Ectodermal cell (in vitro differentiated cells): ENCODE measurements around the gene TENM3.

Source experiments
- H3K27ac ChIP-seq: 2 replicates; pipeline ENCODE4 v1.7.0; 2013; ENCODE audit warnings: mild to moderate bottlenecking, low read depth, low read length; ENCODE audit not compliant: insufficient read depth, poor library complexity, severe bottlenecking
- H3K27me3 ChIP-seq: 2 replicates; pipeline ENCODE4 v1.7.0; 2013; ENCODE audit warnings: mild to moderate bottlenecking, low read length; ENCODE audit not compliant: insufficient read depth, control insufficient read depth, poor library complexity, severe bottlenecking
- H3K36me3 ChIP-seq: one replicate; pipeline ENCODE4 v1.7.0; 2013; ENCODE audit warnings: low read length; ENCODE audit not compliant: control insufficient read depth, insufficient read depth
- H3K4me1 ChIP-seq: one replicate; pipeline ENCODE4 v1.7.0; 2013; ENCODE audit warnings: low read length; ENCODE audit not compliant: control insufficient read depth, insufficient read depth
- H3K4me3 ChIP-seq: 2 replicates; pipeline ENCODE4 v1.7.0; 2013; ENCODE audit warnings: low read depth, low read length, control low read depth; ENCODE audit not compliant: insufficient read depth
- H3K9me3 ChIP-seq: 2 replicates; pipeline ENCODE4 v1.7.0; 2013; ENCODE audit warnings: mild to moderate bottlenecking, low read length, moderate library complexity; ENCODE audit not compliant: control insufficient read depth
- WGBS, 2 experiments: methylation state at CpG; one replicate each; pipeline ENCODE4 v1.1.7; 2013; ENCODE audit warnings: missing lambda C conversion rate in 2 of 2; 5-methylcytosine and 5-hydroxymethylcytosine counted together

The TENM3 gene

DNA sequence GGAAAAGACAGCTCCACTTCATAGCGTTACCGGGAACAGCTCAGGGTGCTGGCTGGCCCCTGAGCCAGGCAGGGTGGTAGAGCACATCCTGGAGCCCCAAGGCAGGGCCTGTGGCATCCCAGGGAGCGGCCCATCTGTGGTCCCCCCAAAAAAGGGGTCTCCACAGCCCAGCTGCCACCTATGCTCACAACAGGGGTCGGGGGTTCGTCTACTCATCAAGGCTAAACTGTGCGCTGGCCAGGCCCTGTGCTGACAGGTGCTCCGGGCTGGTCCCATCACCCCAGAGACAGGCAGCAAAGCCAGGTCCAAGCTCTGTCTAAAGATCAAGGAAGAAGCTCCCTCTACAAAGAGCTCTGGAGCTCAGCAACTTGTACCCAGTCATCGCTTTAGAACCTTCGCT, 596.1 kb downstream of the TENM3 start:
- H3K27ac ChIP-seq = no peak overlapping the region
- 95 to 96% methylated on average over 9 of the region's 9 CpGs for WGBS, 2 experiments
- H3K27me3 ChIP-seq = no peaks in the 10 kb centered on the region
- H3K4me3 ChIP-seq = no peak overlapping the region
- no peaks in the 10 kb centered on the region for H3K4me1 ChIP-seq
- H3K9me3 ChIP-seq = no peaks in the 10 kb centered on the region
- no peaks in the 10 kb centered on the region for H3K36me3 ChIP-seq

DNA sequence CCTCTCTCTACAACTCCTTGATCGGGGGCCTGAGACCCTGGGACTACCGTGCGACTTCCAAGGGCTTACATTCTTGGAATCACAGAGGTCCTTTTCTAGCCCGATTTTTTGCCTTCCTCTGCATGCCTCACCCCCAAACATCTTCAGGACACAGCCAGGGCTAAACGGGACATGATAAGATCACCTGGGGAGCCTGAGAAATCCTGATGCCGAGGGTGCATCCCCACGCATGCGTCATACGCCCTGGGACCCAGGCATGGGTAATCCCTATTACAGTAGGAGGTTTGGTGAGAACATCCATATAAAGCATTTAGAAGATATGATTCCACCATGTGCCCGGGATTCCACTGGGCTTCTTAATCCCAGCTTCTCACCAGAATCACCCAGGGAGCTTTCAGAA, 596.9 kb downstream of the TENM3 start:
- no peak overlapping the region for H3K27ac ChIP-seq
- no peaks in the 10 kb centered on the region for H3K9me3 ChIP-seq
- WGBS, 2 experiments = 94 to 95% methylated on average over 10 of the region's 10 CpGs
- no peaks in the 10 kb centered on the region for H3K4me1 ChIP-seq
- H3K36me3 ChIP-seq = no peaks in the 10 kb centered on the region
- no peak overlapping the region for H3K4me3 ChIP-seq
- H3K27me3 ChIP-seq = no peaks in the 10 kb centered on the region

DNA sequence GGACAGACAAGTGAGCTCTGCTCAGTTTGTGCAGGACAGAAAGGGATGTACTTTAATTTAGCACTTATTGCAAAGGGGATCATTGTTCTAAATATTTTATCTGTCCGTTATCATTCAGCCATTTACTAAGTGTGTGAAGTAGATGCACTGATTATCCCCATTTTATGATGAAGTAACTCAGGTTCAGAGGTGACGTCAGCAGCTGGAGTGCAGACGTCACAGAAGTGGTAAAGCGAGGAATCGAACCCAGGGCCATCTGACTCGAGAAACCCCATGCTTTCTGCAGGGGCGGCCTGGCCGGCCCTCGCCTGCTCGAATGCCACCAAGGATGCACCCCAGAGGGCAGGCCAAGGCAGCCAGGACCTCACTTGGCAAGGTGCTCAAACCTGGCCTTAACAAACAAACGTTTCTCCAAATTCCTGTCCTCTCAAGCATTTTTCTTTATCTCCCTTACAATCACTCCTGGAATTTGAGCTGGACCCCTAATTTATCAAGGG, 599.0 kb downstream of the TENM3 start:
- H3K4me3 ChIP-seq = no peak overlapping the region
- no peaks in the 10 kb centered on the region for H3K27me3 ChIP-seq
- no peaks in the 10 kb centered on the region for H3K9me3 ChIP-seq
- no peak overlapping the region for H3K27ac ChIP-seq
- no peaks in the 10 kb centered on the region for H3K36me3 ChIP-seq
- no peaks in the 10 kb centered on the region for H3K4me1 ChIP-seq
- WGBS, 2 experiments = 93 to 94% methylated on average over 11 of the region's 11 CpGs

DNA sequence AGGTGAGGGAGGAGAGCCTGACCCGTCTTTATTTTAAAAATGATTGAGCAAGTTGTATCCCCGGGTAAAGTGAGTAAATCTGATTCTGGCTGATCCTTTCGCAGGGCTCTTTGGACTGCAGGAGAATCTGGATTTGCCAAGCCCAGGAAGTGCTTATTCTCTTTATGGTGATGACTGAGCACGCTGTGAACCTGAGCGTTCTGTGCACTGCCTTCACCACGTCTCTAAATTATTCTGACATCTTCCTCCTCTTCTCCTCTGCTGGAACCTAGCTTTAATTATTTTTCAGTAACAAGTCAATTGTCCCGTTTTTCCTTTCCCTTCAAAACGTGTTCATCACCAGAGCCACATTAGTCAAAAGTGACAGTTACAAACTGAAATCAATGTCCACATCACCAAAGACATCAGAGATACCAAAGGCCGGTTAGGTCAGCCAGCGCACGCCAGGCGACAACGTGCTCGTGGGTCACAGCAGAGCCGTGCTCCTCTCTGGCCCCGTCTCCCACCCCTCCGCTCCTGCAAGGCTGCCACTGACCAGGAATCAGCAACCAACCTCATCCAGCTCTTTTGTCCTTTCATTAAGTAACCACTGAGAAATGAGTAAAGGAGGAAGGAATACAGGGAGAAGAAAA, 599.7 kb downstream of the TENM3 start:
- H3K36me3 ChIP-seq = no peaks in the 10 kb centered on the region
- no peaks in the 10 kb centered on the region for H3K9me3 ChIP-seq
- H3K4me1 ChIP-seq = peaks cover 2% of the 10 kb centered on the region
- 88% methylated on average over 17 of the region's 17 CpGs for WGBS, 2 experiments
- no peak overlapping the region for H3K4me3 ChIP-seq
- no peak overlapping the region for H3K27ac ChIP-seq
- H3K27me3 ChIP-seq = no peaks in the 10 kb centered on the region

DNA sequence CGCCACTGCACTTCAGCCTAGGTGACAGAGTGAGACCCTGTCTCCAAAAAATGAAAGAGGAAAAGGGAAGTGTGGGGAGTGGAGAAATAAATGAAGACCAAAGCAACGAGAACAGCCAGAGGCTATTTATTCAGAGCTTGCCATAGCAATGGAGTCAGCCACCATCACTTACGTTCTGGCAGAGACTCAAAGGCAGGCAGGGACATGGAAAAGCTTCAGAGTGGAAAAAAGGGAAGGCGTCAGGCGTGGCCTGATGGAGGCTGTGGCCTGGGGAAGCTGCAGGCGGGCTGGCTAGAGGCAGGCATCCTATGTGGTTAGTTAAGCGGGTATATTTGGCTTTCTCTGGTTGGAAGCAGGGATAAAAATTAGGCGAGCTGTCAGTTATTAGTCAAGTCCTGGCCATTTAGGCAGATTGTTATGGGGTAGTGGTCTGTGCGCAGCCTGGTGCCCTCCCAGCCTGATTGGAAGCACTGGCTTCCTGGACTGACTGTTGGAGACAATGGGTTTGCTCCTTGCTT, 600.7 kb downstream of the TENM3 start:
- Histone ChIP-seq H3K27me3 (no peaks in the 10 kb centered on the region), H3K36me3 (no peaks in the 10 kb centered on the region), H3K4me1 (peaks cover 4% of the 10 kb centered on the region), H3K9me3 (no peaks in the 10 kb centered on the region), H3K27ac (no peak overlapping the region), H3K4me3 (no peak overlapping the region)
- WGBS, 2 experiments = 89 to 92% methylated on average over 9 of the region's 9 CpGs

DNA sequence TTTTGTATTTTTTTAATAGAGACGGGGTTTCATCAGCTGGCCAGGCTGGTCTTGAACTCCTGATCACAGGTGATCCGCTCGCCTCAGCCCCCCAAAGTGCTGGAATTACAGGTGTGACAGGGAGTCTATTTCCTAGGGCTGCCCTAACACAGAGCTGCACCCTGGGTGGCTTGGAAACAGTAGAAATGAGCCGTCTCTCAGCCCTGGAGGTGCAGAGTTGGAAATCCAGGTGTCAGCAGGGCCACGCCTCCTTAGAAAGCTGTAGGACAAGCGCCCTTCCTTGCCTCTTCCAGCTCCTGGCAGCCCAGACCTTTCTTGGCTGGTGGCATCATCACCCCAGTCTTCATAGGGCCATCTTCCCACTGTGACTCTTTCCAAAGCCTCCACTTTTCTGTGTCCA, 602.4 kb downstream of the TENM3 start:
- Histone ChIP-seq H3K4me3 (no peak overlapping the region), H3K36me3 (no peaks in the 10 kb centered on the region), H3K9me3 (no peaks in the 10 kb centered on the region), H3K27ac (no peak overlapping the region), H3K4me1 (peaks cover 4% of the 10 kb centered on the region), H3K27me3 (no peaks in the 10 kb centered on the region)
- 92 to 93% methylated on average over 6 of the region's 6 CpGs for WGBS, 2 experiments

DNA sequence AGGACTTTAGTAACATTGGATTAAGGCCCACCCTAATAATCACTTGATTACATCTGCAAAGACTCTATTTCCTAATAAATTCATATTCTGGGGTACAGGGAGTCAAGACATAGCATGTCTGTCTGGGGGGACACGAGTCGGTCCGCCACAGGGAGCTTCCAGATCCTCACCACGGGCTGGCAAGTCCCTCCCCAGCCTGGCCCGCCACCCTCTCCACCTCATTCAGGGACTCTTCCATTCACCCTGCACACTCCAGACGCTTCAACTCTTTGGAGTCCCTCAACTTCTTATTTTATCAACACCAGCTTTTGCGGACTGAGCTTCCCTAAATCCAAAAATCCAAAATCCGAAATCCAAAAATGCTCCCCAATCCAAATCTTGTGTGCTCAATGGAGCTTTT, 602.8 kb downstream of the TENM3 start:
- WGBS, 2 experiments = 93 to 95% methylated on average over 8 of the region's 8 CpGs
- no peaks in the 10 kb centered on the region for H3K27me3 ChIP-seq
- peaks cover 4% of the 10 kb centered on the region for H3K4me1 ChIP-seq
- no peaks in the 10 kb centered on the region for H3K9me3 ChIP-seq
- H3K36me3 ChIP-seq = no peaks in the 10 kb centered on the region
- no peak overlapping the region for H3K4me3 ChIP-seq
- no peak overlapping the region for H3K27ac ChIP-seq

DNA sequence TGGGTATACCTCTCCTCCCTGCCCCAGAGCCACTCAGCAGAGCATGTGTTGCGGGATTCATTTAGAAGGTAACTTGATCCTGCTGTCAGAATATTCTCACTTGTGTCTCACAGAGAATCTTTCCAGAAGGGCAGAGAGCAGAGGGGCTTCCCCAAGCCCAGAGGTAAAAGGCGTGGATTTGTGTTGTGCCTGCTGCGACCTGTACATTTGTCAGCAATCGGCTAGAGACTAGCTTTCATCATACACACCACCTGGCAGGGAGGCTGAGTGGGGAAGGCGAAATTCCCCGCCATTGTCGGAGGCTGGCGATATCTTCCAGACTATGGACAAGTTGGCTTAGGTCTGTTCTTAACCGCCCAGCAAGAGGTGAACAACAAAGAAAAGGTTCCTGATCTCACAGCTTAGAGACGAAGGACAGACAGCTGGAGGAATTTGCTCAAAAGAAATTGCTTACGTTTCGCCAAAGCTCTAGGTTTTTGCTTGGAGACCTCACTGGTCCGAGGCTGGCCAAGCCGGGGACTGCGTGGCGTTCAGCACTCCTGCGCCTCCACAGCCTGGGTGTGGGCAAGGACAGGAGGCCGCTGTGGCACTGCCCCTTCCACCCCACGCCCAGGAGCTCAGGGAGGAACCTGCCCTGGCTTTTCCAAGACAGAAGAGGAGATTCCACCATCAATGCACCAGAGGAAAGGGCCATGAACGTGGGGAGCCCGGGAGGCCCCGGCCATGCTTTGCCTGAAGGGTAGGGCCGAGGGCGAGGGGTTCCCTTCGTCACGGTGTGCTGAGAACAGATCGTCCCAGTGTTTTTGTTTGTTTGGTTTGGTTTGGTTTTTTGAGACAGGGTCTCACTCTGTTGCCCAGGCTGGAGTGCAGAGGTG, 604.6 kb downstream of the TENM3 start:
- WGBS, 2 experiments = 95% methylated on average over 27 of the region's 27 CpGs
- no peak overlapping the region for H3K27ac ChIP-seq
- no peak overlapping the region for H3K4me3 ChIP-seq
- H3K9me3 ChIP-seq = no peaks in the 10 kb centered on the region
- H3K27me3 ChIP-seq = no peaks in the 10 kb centered on the region
- peaks cover 4% of the 10 kb centered on the region for H3K4me1 ChIP-seq
- H3K36me3 ChIP-seq = no peaks in the 10 kb centered on the region

DNA sequence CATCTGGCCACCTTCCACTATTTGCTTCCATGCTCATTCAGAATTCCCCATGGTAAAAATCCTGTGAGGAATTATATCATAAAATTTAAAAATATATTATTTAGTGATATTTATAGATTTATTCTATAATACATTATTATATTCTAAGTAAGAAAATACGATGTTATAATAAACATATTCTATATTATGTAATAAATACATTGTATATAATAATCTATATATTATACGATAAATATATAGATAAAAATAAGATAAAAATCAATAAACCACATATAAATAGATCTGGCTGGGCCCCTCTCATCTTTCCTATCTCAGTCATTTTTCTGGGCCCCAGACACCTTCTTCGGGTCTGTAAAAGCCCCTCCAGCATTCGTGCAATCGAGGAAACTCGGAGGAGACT, 605.5 kb downstream of the TENM3 start:
- Histone ChIP-seq H3K4me1 (peaks cover 4% of the 10 kb centered on the region), H3K9me3 (no peaks in the 10 kb centered on the region), H3K4me3 (no peak overlapping the region), H3K36me3 (no peaks in the 10 kb centered on the region), H3K27me3 (no peaks in the 10 kb centered on the region), H3K27ac (no peak overlapping the region)
- WGBS, 2 experiments = 93 to 96% methylated on average over 4 of the region's 6 CpGs
